GM12874 (cell line): Measurements from ENCODE around the gene NINL.

Source experiments
- TF ChIP-seq, protein P1 (sequence below): IDR thresholded peaks from 2 replicates; pipeline ENCODE4 v1.5.1; 2011; ENCODE audit warnings: low read depth, mild to moderate bottlenecking, control low read depth, low read length, moderate library complexity; ENCODE audit not compliant: insufficient read depth

The NINL gene

DNA sequence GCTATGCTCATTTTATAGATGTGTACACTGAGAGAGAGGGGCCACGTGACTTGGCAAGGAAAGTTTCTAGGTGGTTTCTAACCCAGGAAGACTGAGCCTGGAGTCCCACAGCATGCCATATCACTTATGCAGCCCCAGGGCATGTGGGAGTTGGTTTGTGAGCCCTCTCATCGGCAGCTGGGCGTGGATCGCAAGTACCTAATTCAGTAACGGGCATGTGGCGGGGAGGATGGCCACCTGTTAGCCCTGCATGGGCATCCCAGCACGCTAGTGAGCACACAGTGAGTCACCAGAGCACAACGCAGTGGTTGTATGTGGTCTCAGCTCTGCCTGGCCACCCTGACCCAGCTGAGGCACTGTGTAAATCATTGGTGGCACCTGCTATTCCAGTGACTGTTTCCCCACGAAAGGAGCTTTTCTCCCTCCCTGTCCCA lies 88.3 kb downstream of the NINL start:
- TF ChIP-seq, protein P1, sequence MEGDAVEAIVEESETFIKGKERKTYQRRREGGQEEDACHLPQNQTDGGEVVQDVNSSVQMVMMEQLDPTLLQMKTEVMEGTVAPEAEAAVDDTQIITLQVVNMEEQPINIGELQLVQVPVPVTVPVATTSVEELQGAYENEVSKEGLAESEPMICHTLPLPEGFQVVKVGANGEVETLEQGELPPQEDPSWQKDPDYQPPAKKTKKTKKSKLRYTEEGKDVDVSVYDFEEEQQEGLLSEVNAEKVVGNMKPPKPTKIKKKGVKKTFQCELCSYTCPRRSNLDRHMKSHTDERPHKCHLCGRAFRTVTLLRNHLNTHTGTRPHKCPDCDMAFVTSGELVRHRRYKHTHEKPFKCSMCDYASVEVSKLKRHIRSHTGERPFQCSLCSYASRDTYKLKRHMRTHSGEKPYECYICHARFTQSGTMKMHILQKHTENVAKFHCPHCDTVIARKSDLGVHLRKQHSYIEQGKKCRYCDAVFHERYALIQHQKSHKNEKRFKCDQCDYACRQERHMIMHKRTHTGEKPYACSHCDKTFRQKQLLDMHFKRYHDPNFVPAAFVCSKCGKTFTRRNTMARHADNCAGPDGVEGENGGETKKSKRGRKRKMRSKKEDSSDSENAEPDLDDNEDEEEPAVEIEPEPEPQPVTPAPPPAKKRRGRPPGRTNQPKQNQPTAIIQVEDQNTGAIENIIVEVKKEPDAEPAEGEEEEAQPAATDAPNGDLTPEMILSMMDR, result no peak

DNA sequence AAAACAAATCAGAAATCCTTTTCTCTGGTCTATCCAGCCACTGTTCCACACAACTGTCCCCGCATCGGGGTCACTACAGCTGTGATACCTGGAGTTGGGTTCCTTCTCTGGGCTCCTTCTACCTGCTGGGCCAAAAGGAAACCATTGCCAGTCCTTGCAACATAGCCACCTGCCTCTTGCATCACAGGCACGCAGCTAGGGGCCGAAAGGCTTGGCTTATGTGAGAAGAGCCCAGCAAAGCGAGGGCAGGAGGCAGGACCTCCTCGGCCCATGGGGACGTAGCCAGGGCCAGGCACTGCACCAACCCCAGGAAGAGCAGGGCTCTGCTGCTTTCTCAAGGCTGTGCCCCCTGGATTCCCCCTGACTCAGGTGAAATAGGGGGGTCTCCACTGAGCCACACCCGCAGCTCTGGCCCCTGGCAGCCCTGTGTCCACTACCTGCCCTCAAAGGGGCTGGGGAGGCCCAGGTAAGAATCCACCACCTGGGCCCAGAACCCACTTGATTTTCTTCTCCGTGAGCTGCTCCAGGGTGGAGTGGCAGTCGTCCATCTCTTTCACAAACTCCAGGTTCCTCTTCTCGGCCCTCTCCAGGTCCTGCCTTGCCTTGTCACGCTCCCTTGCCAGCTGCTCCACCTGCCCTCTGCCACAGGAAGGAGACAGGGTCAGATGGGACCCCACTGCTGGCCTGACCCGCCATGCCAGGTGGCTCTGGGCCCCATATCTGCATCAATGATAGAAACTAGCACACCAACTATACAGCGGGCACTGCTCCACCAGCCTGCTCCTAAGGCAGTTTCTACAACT lies 89.0 kb downstream of the NINL start:
- TF ChIP-seq, protein P1, result no peak

DNA sequence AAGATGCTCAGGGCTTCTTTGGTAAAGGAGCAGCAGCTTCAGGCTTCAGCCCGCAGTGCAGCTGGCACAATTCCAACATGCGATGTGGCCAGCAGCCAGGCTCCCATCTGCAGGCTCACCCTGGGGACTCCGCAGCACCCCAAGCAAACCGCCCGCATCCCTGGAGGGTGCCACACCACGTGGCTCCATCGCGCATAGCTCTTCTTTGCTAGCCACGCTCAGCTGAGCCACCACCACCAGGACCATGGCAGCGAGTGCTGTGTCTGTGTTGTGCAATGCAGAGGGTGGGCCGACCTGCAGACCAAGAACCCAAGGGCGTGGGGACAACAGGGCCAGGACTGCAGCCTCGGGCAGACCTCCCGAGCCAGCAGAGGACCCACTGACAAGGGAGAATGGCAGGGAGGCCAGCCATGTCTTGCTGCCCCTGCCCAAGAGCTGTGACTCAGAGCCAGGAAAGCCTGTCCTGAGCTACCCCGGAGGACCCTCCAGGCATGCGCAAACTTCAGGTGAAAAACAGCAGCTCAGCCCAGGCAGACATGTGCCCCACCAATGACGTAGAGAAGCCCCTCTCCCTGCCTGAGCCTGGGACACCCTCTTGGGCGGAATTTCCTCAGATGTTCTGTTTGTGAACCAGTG lies 90.0 kb downstream of the NINL start:
- TF ChIP-seq, protein P1, result no peak

DNA sequence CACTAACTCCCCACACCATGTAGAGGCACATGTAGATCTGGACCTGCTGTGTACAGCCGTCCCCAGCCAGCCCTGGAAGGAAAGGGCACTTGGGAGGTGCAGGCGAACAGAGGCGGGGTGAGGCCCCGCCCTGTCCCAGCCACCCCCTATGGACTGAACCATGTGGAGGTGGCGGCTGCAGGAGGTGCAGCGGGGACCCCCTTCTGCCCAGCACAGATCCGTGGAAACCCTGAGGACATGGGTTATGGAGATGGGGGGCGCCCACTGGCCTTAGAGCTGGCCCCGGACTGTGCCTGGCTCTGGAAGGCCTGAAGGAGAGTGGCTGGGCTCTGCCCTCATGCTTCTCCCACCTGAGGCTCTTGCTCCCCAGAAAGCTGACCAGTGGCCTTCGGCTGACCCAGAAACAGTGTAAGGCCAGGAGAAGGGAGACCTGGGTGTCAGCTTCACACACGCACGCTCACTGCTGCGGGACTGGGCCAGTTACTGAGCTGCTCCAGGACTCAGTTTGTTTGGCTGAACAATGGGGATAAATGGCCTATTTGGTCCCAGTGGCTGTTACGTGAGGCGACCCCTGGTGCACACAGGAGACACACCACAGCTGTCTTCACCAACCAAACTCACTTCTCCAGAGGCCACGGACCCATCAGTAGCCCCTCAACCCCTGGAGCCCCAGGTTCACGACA lies 90.7 kb downstream of the NINL start:
- TF ChIP-seq, protein P1, result no peak

DNA sequence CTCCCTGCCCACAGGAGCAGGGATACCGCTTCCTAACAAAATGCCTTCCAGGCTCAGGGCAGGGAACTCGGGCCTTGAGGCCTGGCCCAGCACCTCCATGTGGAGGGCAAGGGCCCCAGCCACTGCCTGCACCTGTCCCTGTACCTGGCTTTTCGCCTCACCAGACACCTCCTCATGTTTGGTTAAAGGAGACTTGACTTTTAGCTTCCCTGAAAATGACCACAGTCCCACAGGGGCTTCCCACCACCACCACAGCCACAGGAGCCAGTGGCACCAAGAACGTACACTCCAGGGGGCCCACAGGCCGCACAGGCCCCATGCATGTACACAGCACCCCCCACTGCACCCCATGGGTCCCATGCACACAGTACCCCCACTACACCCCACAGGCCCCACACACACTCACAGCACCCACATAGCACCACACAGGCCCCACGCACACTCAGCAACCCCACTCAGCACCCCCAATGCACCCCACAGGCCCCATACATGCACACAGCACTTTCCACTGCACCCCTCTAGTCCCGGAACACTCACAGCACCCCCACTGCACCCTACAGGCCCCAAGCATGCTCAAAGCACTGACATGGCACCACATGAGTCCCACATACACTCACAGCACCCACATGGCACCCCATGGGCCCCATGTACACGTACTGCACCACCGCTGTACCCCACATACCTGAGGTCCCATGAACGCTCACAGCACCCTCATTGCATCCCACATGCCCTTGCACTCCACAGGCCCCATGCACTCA lies 91.4 kb downstream of the NINL start:
- TF ChIP-seq, protein P1, result no peak

DNA sequence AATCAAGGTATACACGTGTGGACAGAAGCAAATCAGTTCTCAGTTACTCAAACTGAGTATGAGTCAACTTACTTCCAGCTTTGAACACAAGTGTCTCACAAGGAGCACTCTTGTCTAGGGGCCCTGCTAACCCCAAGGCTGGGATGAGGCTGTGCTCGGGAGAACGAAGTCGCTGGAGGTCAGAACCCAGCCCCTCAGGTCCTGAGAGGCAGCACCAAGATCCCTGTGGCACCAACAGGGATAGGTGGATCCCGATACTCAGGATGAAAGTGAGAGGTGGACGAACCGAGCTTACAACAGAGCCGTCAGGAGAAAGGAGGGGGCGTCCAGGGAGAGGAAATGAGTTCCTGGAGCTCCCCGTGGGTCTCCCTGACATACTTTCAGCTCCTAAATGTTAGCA lies 92.2 kb downstream of the NINL start:
- TF ChIP-seq, protein P1, result no peak
